GM19452 (cell line): Measurements from ENCODE around the gene SLC1A4.
A peak's percentile ranks its signal among the peaks of the same experiment; 100 is the strongest.
"Not testable (repeated sequence)": the region's sequence is repeated elsewhere in the genome, so short reads cannot be mapped to it uniquely, and the experiment has no call there.

Source experiments
- ATAC-seq: cut with Tn5 transposase; IDR thresholded peaks from one replicate; pipeline ENCODE4 v1.9.1; 2021; ENCODE audit not compliant: unreplicated experiment

Gene SLC1A4

GRCh38 chr2:64963719-64964118 lies 25.5 kb upstream of the SLC1A4 start:
- ATAC-seq = no peak

GRCh38 chr2:64966017-64966416 lies 23.2 kb upstream of the SLC1A4 start:
- no peak for ATAC-seq

GRCh38 chr2:64966839-64967238 lies 22.4 kb upstream of the SLC1A4 start:
- no peak for ATAC-seq

GRCh38 chr2:64967601-64968000 lies 21.6 kb upstream of the SLC1A4 start:
- ATAC-seq = no peak

GRCh38 chr2:64969086-64969485 lies 20.1 kb upstream of the SLC1A4 start:
- not testable (repeated sequence) for ATAC-seq

GRCh38 chr2:64970495-64970894 lies 18.7 kb upstream of the SLC1A4 start:
- ATAC-seq = no peak

- no peak for ATAC-seq
These were observed 16.8 kb upstream of the SLC1A4 start for GRCh38 chr2:64972426-64972825.

GRCh38 chr2:64972876-64973275 lies 16.3 kb upstream of the SLC1A4 start:
- ATAC-seq = no peak

GRCh38 chr2:64975232-64975821 lies 13.9 kb upstream of the SLC1A4 start:
- no peak for ATAC-seq

- no peak for ATAC-seq
These were observed 12.9 kb upstream of the SLC1A4 start for GRCh38 chr2:64976276-64976675.

GRCh38 chr2:64978514-64979268 lies 10.5 kb upstream of the SLC1A4 start:
- ATAC-seq = peak; percentile 47

- ATAC-seq = no peak
These were observed 9.5 kb upstream of the SLC1A4 start for GRCh38 chr2:64979744-64980143.

- ATAC-seq = no peak
These were observed 9.0 kb upstream of the SLC1A4 start for GRCh38 chr2:64980183-64980582.

- peak; percentile 45 for ATAC-seq
These were observed 6.8 kb upstream of the SLC1A4 start for GRCh38 chr2:64982311-64982857.

GRCh38 chr2:64982932-64983331 lies 6.3 kb upstream of the SLC1A4 start:
- ATAC-seq = no peak

GRCh38 chr2:64985447-64985846 lies 3.8 kb upstream of the SLC1A4 start:
- no peak for ATAC-seq

- ATAC-seq = no peak
These were observed 1.9 kb upstream of the SLC1A4 start for GRCh38 chr2:64987001-64987955.

GRCh38 chr2:64987956-64988419 lies 1.2 kb upstream of the SLC1A4 start:
- ATAC-seq = no peak

- ATAC-seq = peak; percentile 41
These were observed 626 bp upstream of the SLC1A4 start for GRCh38 chr2:64988420-64989125.

GRCh38 chr2:64989982-64990614 lies 899 bp downstream of the SLC1A4 start:
- no peak for ATAC-seq
